HG03565 (cell line): ENCODE data around the gene PRKCE.
"Not testable (repeated sequence)": the region's sequence is repeated elsewhere in the genome, so short reads cannot be mapped to it uniquely, and the experiment has no call there.

Experiments
- ATAC-seq: cut with Tn5 transposase; IDR thresholded peaks from one replicate; pipeline ENCODE4 v1.9.1; 2021; ENCODE audit warnings: mild to moderate bottlenecking, moderate library complexity; ENCODE audit not compliant: unreplicated experiment

Gene PRKCE

DNA sequence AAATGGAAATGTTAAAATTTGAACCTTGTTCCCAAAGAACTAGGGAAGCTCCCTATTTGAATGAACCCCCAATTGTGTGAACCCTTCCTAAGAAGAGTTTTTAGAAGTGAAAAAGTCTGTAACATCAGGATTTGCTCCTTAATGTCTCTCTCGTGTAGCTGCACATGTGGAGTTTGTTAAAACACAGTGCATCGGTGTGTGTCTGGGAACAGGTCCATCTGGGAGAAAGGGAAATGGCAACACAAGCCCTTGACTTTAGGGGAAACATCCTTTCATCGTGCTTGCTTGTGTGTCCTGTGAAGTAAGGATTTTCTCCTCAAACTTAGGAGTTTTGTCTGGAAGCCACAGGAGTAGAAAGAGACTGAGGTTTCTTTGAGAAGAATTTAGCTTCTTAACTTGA lies 203.9 kb downstream of the PRKCE start:
- no peak for ATAC-seq

DNA sequence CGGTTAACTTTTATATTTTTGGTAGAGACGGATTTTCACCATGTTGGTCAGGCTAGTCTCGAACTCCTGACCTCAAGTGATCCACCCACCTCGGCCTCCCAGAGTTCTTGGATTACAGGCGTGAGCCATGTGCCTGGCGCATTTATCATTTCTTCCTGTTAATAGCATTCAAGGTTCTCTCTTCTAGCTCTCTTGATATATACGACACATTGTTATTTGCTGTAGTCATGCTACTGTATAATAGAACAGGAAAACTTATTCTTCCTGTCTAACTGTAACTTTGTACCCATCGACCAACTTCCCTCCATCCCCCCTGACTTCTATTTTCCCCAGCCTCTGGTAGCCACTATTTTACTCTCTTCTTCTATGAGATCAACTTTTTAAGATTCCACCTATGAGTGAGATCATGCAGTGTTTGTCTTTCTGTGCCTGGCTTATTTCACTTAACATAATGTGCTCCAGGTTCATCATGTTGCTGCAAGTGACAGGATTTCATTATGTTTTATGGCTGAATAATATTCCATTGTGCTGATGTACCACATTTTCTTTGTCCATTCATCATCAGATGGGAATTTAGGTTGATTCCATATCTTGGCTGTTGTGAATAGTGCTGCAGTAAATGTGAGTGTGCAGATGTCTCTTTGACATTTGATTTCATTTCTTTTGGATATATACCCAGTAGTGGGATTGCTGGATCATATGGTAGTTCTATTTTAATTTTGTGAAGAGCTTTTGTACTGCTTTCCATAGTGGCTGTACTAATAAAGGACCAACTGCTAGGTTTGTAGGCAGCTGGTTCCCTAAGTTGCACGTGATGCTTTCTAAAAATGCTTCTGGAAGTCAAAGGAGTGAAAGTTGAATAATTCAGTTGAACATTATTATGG lies 205.2 kb downstream of the PRKCE start:
- no peak for ATAC-seq

DNA sequence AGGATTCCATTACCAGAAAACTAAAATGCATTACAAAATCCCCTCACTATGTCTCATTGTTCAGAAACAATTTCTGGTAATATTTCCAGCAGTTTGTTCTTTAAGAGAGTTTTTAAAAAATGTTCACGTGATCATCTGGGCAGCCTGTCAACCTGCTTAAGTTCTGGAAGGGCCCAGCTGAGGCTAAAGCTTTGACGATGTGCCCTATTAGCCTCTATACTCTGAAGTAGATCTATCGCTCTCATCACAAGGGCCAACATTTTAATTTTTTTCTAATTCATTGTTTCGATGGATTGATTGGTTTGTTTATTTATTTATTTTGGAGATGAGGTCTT lies 205.8 kb downstream of the PRKCE start:
- no peak for ATAC-seq

DNA sequence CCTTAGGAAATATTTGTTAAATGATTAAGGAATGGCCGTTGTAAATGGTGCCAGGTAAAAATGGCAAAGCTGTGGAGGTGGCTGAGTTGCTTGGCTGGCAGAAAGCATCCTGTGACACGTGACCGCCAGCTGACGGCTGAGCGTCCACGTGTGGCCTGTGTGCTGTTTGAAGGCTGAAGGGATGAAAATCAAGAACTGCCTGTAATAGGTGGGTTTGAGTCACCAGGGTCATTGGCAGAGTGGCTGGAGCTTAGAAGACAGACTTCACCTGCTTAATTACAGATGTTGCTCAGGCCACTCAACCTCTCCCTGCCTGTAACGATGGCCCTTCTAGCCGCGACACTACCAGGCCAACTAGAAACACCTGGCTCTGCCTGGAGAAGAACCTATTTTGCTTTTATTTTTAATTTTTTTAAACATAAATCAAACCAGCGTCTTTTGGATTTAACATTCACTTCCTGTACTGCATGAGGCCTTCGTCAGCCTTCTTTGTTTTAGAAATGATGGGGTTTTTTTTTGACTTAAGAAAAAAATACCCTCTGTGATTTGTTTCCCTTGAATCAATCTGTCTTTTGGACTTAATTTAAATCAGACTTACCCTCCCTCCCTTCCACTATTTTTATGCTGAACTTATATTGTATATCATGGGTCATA lies 206.5 kb downstream of the PRKCE start:
- no peak for ATAC-seq

DNA sequence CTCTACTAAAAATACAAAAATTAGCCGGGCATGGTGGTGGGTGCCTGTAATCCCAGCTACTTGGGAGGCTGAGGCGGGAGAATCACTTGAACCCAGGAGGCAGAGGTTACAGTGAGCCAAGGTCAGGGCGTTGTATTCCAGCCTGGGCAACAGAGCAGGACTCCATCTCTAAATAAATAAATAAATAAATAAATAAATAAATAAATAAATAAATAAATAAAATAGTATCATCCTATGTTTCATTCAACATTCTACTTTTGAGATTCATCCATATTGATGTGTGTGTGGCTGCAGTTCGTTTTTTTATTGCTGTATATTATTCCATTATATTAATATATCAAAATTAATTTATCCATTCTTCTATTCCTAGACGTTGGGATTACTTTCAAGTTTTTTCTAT lies 207.4 kb downstream of the PRKCE start:
- ATAC-seq, result not testable (repeated sequence)

DNA sequence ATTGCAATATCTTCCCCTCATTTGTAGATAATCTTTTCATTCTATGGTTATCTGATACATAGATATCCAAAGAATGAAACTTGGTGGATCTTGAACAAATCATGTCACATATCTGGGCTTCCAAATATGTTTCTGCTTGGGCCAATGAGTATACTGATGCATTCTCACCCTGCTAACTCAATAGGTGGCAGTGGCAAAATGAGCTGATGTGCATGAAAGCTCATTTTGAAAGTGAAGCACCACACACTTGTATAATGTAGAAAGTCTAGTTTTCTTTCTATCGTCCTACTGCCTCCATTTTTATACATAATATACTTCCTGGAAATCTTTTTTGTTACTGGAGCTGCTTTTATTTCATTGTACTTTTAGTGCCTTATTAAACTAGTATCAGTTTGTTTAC lies 208.2 kb downstream of the PRKCE start:
- no peak for ATAC-seq

DNA sequence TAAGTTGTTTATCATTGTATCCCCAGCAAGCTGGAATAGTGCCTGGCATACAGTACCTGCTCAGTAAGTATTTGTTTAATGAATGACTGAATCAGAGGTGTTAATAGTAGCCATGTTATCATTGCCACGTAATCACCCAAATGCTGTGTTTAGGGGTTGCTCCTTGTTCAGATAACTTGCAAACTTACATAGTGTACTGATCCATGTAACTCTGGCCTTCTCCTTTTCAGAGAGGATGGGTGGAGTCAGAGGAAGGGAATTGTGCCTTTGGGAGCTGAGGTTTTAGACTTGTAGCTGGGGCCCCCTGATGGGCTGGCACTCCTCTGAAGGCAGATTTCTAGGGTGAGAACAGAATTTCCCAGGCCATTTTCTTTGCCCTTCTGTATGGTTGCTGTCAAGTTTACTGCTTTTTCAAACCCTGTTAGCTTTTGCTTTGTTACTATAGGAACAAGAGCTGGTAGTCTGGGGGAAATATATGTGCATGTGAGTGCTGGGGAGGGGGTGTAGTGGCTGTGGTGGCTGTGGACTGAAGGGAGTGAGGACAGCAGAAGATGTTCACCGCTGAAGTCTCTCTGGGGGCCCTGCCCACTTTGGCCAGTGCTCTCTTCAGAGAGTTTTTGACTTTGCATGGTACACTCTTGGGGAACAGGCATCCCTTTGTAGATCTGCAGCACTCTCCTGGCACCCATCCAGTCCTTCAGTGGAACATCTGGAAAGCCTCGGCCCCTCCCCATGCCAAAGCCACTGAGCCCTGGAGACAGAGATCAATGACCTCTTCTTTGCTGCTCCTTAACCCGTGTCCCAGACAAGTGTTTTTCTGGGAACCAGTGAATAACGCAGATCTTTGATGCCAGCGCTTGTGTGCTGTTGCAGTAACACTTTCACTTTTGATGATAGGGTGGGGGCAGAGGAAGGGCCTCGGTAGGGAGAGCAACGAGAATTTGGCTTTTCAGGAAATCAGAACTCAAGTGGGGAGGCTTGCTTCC lies 209.0 kb downstream of the PRKCE start:
- no peak for ATAC-seq

DNA sequence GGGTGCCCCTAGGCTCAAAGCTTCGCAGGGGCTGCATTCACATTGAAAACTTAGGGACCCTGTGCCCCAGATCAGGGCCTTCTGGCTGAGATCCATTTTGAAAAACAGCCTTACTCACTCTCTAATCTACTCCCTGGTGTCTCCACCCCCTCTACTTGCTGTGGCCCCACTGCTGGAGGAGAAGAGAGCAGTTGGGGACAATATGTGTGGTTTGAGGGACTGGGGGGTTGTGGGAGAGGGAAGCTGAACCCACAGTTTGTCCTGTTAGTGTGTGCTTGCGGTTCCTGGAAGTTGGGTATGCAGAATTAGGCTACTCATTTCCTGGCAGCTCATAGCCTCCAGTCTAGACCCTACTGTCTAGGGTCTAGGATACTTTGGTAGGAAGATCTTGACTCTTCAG lies 211.4 kb downstream of the PRKCE start:
- ATAC-seq, result no peak

DNA sequence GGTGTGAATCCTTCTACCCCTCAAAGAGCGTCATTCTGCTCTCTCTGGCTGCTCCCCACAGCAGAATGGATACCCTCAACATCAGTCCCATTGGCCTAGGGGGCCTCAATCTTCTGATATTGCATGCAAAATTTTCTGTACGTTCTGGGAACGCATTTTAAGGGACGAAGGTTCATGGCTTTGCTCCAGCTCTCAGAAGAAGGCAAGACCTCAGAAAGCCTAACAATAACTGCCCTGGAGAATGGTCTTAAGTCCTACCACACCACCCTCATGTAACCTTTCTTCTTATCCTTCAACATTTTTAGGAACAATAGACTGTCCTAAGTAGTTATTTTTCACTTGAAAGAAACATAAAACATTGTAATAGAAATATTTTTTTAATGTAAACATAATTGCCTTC lies 212.6 kb downstream of the PRKCE start:
- ATAC-seq, result no peak

DNA sequence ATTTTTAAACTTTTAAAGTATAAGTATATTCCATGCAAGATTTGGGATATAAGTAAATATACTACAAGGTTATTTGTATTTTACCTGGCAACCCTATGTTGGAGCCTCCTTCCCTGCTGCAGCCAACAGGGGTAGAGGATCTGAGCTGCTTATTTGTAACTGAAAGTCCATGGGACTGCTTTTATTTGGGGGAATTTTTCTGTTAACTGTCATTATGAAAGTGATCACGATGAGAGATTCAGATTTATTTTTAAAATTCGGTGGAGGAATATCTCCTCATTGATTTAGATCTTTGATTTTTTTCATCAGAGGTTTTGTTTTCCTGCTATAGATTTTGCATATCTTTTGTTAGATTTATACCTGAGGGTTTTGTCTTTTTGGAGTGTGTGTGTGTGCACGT lies 215.9 kb downstream of the PRKCE start:
- ATAC-seq, result no peak

DNA sequence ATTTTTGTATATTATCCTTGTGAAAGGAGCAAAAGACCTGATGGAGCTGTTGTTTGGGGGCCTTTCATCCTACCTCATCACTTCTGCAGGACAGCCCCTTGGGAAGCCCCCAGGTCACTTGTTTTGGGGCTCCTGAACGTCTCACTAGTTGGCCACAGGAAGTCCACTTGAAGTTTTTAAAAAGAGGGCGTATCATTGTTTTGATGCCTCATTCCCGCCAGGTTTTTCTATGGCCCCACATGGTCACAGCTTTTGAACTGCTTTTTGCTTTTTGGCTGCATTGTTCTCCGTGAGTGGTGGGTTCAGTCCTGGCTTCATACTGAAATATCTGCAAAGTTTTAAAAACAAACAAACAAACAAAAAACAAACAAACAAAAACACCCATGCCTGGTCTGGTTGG lies 216.3 kb downstream of the PRKCE start:
- ATAC-seq, result no peak

DNA sequence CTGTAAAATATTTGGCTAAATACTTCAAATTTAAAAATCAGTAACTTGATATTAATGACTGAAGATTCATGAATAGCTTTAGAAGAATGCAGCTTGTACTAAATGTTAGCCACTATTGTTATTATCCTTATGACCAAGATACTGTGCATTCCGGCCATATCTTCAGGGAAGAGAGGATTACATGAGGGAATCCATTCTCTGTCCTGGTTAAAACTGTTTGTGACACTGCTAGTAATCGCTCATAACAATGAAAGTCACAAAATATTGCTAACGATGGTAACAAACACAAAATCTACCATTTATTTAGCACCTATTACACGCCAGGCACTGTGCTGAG lies 217.7 kb downstream of the PRKCE start:
- ATAC-seq, result no peak

DNA sequence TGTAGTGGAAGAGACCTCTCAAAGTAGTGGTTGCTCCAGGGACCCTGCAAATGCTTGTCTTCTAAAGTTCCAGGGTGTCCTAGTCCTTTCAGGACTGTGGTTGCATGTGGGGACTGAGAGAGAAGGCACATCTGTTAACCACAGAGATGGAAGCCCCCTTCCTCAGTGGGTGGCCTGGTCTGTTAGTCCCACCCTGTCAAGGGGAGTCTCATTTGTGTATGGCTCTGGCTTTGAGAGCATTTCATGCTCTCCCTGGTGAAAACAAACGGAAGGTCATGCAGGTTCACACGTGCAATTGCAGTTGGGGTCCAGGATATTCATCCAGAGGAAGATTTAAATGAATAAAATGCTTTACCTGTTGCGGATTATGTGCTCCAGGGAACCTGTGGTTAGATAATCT lies 219.6 kb downstream of the PRKCE start:
- no peak for ATAC-seq

DNA sequence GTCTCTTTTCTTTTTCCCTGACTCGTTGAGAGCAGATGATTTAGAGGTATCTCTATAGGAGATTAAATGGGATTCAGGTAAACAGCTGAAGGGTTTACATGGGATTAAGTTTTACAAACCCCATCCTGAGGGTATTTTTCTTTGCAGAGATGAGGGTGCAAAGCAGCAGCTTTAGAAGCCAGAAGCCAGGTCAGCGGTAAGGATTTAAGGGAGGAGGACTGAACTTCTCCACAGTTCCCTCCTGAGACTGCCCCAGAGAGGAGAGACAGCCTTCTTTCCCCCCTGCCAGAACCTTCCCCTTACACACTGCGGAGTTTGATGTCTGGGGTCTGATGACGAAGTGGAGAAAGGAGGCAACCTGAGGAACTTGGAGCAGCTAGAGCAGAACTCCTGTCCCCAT lies 220.1 kb downstream of the PRKCE start:
- no peak for ATAC-seq

DNA sequence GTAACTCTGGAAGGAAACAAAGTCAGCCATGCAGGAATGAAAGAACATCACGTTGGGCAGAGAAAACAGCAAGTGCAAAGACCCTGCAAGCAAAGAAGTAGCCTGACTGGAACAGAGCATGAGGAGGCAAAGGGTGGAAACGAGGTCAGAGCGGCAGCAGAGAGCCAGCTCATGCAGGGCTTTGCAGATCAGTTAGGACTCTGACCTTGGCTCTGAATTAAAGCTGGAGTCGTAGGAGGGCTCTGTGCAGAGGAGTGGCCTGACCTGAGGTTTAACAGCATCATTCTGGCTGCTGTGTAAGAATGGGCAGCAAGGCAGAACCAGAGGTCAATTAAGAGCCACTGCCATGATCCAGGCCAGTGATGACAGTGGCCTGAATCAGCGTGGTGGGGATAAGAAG lies 220.7 kb downstream of the PRKCE start:
- ATAC-seq, result no peak

DNA sequence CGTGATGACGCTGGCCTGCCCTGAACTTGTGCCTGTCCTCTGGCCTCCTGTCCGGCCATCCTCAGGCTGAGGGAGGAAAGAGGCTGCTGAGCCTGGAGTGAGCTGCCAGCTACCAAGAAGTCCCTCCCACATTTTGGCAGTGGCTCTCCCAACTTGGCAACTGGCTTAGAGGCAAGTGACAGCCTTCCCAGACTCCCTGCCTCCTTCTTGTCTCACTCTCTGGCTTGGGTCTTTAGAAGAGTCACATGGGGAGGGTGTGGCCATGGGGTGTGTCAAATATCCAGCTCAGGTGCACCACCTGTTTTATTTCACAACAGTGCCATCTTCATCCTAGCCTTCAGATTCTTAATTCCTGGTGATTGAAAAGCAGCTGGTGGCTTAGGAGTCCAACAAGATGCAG lies 222.9 kb downstream of the PRKCE start:
- no peak for ATAC-seq

DNA sequence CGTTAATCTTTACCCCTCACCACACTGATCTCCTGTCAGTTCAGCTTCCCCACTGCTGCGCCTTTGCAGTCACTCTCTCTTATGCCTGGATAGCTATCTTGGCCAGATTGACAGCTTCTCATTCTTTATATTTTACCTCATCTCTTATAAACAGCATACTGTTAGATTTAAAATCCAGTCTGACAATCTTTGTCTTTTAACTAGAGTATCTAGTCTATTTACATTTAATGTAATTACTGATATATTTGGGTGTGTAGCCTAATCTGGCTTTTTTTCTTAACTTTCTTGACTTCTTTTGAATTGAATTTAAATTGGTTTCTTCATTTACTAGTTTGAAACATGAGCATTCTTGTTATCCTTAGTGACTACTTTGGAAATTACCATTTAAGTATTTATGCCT lies 225.1 kb downstream of the PRKCE start:
- ATAC-seq, result no peak

DNA sequence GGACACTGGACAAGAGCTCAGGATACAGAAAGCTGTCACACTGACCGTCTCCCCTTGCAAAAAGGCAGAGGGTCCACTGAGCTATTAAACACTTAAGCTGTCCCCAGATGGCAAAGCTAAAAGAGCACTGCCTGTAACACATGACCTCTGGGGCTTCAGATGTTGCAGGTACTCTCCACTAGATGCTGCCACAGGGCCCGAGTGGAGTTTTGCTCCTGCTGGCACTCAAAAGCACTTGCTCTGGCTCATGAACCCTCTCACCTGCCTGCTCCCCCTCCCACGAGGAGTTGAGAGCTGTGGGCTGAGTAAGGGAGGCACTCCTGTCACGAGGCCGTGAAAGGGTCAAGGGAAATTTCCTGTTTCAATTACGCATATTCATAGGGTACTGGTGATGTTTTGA lies 227.9 kb downstream of the PRKCE start:
- ATAC-seq, result no peak

DNA sequence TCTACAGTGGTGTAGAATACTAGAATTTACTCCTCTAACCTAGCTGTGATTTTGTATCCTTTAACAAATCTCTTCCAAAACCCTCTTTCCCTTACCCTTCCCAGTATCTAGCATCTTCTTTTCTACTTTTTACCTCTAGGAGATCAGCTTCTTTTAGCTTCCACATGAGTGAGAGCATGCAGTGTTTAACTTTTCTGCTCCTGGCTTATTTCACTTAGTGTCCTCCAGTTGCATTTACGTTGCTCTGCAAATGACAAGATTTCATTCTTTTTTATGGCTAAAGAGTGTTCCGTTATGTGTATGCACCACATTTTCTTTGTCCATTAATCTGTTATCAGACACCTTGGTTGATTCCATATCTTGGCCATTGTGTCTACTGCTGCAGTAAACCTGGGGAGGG lies 228.5 kb downstream of the PRKCE start:
- ATAC-seq, result no peak

DNA sequence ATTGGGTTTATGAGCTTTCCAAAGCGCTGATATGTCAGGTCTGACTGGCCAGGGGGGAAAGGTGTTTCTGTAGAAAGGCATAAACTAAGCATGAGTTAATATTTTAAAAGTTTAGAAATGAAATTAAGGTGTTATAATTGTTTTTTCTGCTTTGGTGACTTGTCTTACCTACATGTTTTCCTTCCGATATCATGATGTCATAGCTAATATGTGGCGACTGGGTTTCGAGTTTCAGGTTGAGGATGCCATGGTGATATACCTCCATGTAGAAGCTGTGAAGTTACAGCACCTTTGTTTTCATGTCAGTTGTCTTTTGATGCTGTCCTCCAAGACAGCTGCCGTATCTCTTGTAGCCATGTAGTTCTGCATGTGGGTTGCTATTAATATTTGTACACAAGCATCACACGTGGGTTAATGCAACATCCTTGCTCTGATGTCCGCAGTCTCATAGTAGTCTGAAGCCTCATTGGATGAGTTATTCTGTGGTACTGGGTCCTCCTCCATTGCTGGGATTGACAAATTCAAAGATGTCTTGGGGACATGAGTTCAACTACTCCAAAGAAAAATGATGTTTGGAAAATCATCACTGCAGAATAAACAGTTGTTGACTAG lies 230.6 kb downstream of the PRKCE start:
- no peak for ATAC-seq
